CD4-positive, CD25-positive, alpha-beta regulatory T cell (primary cell): ENCODE results near the gene JPT2. TPM values are rescaled to one million over a fixed set of nuclear protein-coding genes. Genes with fewer than 3 reads are reported as not detected.

Source experiments
- ATAC-seq, 2 donors: fragments of 150-1000 bp; cut with Tn5 transposase; one replicate each; pipeline ENCODE4 v1.10.0; 2021; ENCODE audit warnings: low read depth in 2 of 2, moderate number of reproducible peaks in 2 of 2, moderate library complexity in 1 of 2
- DNase-seq, 3 donors: peaks; one replicate each; pipeline versions ENCODE4 v3.0.0 to v3.0.0-alpha.2; 2012 to 2022; ENCODE audit warnings: mixed read lengths in 1 of 3
- H3K27ac ChIP-seq: one replicate; pipeline ENCODE4 v1.7.0; 2013; ENCODE audit warnings: mild to moderate bottlenecking, low read length; ENCODE audit not compliant: insufficient read depth, poor library complexity, severe bottlenecking
- H3K27me3 ChIP-seq: one replicate; pipeline ENCODE4 v1.7.0; 2013; ENCODE audit warnings: low read length; ENCODE audit not compliant: control insufficient read depth, insufficient read depth
- H3K36me3 ChIP-seq: one replicate; pipeline ENCODE4 v1.7.0; 2013; ENCODE audit warnings: mild to moderate bottlenecking, low read length, moderate library complexity; ENCODE audit not compliant: control insufficient read depth, insufficient read depth
- H3K4me1 ChIP-seq: 2 replicates; pipeline ENCODE4 v1.7.0; 2013; ENCODE audit warnings: mild to moderate bottlenecking, low read length; ENCODE audit not compliant: insufficient read depth, control insufficient read depth, poor library complexity, severe bottlenecking
- H3K4me3 ChIP-seq: one replicate; pipeline ENCODE4 v1.7.0; 2013; ENCODE audit warnings: low read depth, mild to moderate bottlenecking, low read length, moderate library complexity
- H3K9me3 ChIP-seq, 2 experiments: 1 replicate in 1 of 2; 2 replicates in 1 of 2; pipeline ENCODE4 v1.7.0; 2013; ENCODE audit warnings: low read length in 2 of 2, mild to moderate bottlenecking in 1 of 2, moderate library complexity in 1 of 2; ENCODE audit not compliant: control insufficient read depth in 2 of 2
- H3K27ac Mint-ChIP-seq, 3 donors: one replicate each; pipeline ENCODE4 v1.8.0; 2020 to 2022; ENCODE audit warnings: mild to moderate bottlenecking in 3 of 3, mixed read lengths in 3 of 3, moderate library complexity in 2 of 3
- H3K27me3 Mint-ChIP-seq: one replicate; pipeline ENCODE4 v1.8.0; 2022; ENCODE audit warnings: mild to moderate bottlenecking, mixed read lengths
- H3K36me3 Mint-ChIP-seq: one replicate; pipeline ENCODE4 v1.8.0; 2020; ENCODE audit warnings: mixed read lengths
- H3K4me1 Mint-ChIP-seq, 4 donors: one replicate each; pipeline ENCODE4 v1.8.0; 2020 to 2022; ENCODE audit warnings: mixed read lengths in 4 of 4, mild to moderate bottlenecking in 1 of 4
- H3K4me3 Mint-ChIP-seq, 4 donors: one replicate each; pipeline ENCODE4 v1.8.0; 2020 to 2022; ENCODE audit warnings: mild to moderate bottlenecking in 4 of 4, mixed read lengths in 4 of 4, moderate library complexity in 3 of 4
- H3K9me3 Mint-ChIP-seq, 7 donors: one replicate each; pipeline ENCODE4 v1.8.0; 2020 to 2022; ENCODE audit warnings: mixed read lengths in 7 of 7, mild to moderate bottlenecking in 3 of 7, moderate library complexity in 2 of 7
- polyA plus RNA-seq, 4 donors: library from polyadenylated mRNA; unstranded; fragments of 300-500 nt; fragmentation: Illumina TruSeq; gene quantifications; one replicate each; pipeline ENCODE4 v1.2.3, GENCODE V29; 2021
- total RNA-seq: library from RNA; stranded (reverse); gene quantifications from one replicate; pipeline ENCODE4 v1.2.3, GENCODE V29; 2022

JPT2 gene
- total and polyA plus RNA-seq, 5 donors from 2014 or later: 9.7 to 13.9 (median 10.5) TPM

DNA sequence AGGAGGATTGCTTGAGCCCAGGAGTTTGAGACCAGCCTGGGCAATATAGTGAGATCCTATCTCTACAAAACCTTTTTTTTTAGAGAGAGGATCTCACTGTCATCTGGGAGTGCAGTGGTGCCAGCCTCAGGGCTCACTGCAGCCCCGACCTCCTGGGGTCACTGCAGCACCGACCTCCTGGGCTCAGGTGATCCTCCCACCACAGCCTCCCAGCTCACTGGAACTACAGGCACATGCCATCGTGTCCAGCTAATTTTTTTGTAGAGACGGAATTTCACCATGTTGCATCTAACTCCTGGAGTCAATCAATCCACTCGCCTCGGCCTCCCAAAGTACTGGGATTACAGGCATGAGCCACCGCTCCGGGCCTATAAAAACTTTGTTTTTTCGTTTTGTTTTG is 43.3 kb downstream of the JPT2 start:
- no peaks in the 10 kb centered on the region for H3K9me3 ChIP-seq
- H3K27ac ChIP-seq: no peak overlapping the region
- no peak for ATAC-seq
- peaks cover 19% of the 10 kb centered on the region for H3K4me1 ChIP-seq
- H3K4me3 Mint-ChIP-seq: no peak overlapping the region
- H3K4me3 ChIP-seq: no peak overlapping the region
- H3K27me3 ChIP-seq: no peaks in the 10 kb centered on the region
- peak overlapping the region in 1 of 3 donors; percentile 7 for H3K27ac Mint-ChIP-seq
- no peak for DNase-seq
- no peaks in the 10 kb centered on the region for H3K27me3 Mint-ChIP-seq
- peaks cover 12 to 43% (median 27%) of the 10 kb centered on the region in 4 donors for H3K4me1 Mint-ChIP-seq
- H3K9me3 Mint-ChIP-seq: no peaks in the 10 kb centered on the region
- peaks cover 9% of the 10 kb centered on the region for H3K36me3 ChIP-seq
- peaks cover 7% of the 10 kb centered on the region for H3K36me3 Mint-ChIP-seq

- Histone ChIP-seq H3K4me1 (peaks cover 19% of the 10 kb centered on the region), H3K9me3 (no peaks in the 10 kb centered on the region), H3K4me3 (no peak overlapping the region), H3K36me3 (peaks cover 26% of the 10 kb centered on the region), H3K27ac (no peak overlapping the region), H3K27me3 (no peaks in the 10 kb centered on the region)
- DNase-seq (peak; percentile 22 to 42 (median 35)), ATAC-seq (no peak)
- H3K27ac Mint-ChIP-seq: peak overlapping the region; percentile 61 to 92 (median 65)
- peak overlapping the region in 3 of 4 donors; percentile 8 to 60 (median 18) for H3K4me3 Mint-ChIP-seq
- H3K36me3 Mint-ChIP-seq: peaks cover 17% of the 10 kb centered on the region
- H3K27me3 Mint-ChIP-seq: no peaks in the 10 kb centered on the region
- H3K4me1 Mint-ChIP-seq: peaks cover 13 to 43% (median 29%) of the 10 kb centered on the region in 4 donors
- H3K9me3 Mint-ChIP-seq: peaks cover 0 to 3% (median 0%) of the 10 kb centered on the region in 7 donors
Measured at GRCh38 chr16:1723450-1724147, 45.5 kb downstream of the JPT2 start.

GRCh38 chr16:1724491-1724890 is 46.4 kb downstream of the JPT2 start:
- peaks cover 13 to 41% (median 25%) of the 10 kb centered on the region in 4 donors for H3K4me1 Mint-ChIP-seq
- peaks cover 33% of the 10 kb centered on the region for H3K36me3 ChIP-seq
- H3K27ac ChIP-seq: no peak overlapping the region
- no peaks in the 10 kb centered on the region for H3K27me3 ChIP-seq
- no peak overlapping the region for H3K4me3 ChIP-seq
- no peaks in the 10 kb centered on the region for H3K27me3 Mint-ChIP-seq
- DNase-seq: no peak
- no peak overlapping the region for H3K4me3 Mint-ChIP-seq
- no peak for ATAC-seq
- no peak overlapping the region for H3K27ac Mint-ChIP-seq
- H3K9me3 Mint-ChIP-seq: peaks cover 0 to 3% (median 0%) of the 10 kb centered on the region in 7 donors
- peaks cover 21% of the 10 kb centered on the region for H3K36me3 Mint-ChIP-seq
- H3K9me3 ChIP-seq: no peaks in the 10 kb centered on the region
- peaks cover 19% of the 10 kb centered on the region for H3K4me1 ChIP-seq

DNA sequence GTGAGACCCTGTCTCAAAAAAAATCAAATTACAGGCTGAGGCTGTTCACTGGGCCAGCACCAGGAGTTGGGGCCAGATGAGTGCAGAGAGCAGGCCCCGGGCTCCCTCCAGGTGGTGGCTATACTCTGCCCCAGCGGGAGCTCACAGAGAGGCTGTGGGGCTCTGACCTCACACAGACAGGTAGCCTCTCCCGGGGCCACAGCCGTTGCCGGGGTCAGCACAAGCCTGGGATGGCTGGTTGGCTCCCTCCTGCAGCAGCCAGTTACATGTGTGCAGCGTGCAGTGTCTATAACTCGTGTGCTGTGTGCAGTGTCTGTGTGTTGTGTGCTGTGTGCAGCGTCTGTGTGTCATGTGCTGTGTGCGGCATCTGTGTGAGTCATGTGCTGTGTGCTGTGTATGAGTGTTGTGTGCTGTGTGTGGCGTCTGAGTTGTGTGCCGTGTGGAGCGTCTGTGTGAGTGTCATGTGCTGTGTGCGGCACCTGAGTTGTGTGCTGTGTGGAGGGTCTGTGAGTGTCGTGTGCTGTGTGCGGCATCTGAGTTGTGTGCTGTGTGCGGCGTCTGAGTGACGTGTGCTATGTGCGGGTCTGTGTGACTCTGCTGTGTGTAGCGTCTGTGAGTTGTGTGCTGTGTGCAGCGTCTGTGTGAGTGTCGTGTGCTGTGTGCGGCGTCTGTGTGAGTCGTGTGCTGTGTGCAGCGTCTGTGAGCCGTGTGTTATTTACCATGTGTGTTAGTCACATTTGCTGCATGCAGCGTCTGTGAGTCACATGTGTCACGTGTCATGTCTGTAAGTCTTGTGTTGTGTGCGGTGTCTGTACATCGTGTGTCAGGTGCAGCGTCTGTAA is 48.8 kb downstream of the JPT2 start:
- ATAC-seq (no peak), DNase-seq (no peak)
- Mint-ChIP-seq H3K4me1 (peaks cover 9 to 24% (median 16%) of the 10 kb centered on the region in 4 donors), H3K36me3 (peaks cover 21% of the 10 kb centered on the region), H3K27ac (peak overlapping the region in 2 of 3 donors; percentile 26 to 53), H3K4me3 (no peak overlapping the region), H3K27me3 (no peaks in the 10 kb centered on the region), H3K9me3 (peaks cover 0 to 3% (median 0%) of the 10 kb centered on the region in 7 donors)
- no peak overlapping the region for H3K27ac ChIP-seq
- peaks cover 13% of the 10 kb centered on the region for H3K4me1 ChIP-seq
- H3K9me3 ChIP-seq: no peaks in the 10 kb centered on the region
- no peak overlapping the region for H3K4me3 ChIP-seq
- no peaks in the 10 kb centered on the region for H3K27me3 ChIP-seq
- peaks cover 42% of the 10 kb centered on the region for H3K36me3 ChIP-seq

- Histone ChIP-seq H3K36me3 (peaks cover 50% of the 10 kb centered on the region), H3K27ac (no peak overlapping the region), H3K27me3 (no peaks in the 10 kb centered on the region), H3K9me3 (no peaks in the 10 kb centered on the region), H3K4me1 (peaks cover 4% of the 10 kb centered on the region), H3K4me3 (no peak overlapping the region)
- peak overlapping the region in 2 of 3 donors; percentile 26 to 53 for H3K27ac Mint-ChIP-seq
- ATAC-seq (no peak), DNase-seq (no peak)
- H3K36me3 Mint-ChIP-seq: peaks cover 21% of the 10 kb centered on the region
- peaks cover 0 to 3% (median 0%) of the 10 kb centered on the region in 7 donors for H3K9me3 Mint-ChIP-seq
- no peaks in the 10 kb centered on the region for H3K27me3 Mint-ChIP-seq
- peaks cover 6 to 13% (median 10%) of the 10 kb centered on the region in 4 donors for H3K4me1 Mint-ChIP-seq
- no peak overlapping the region for H3K4me3 Mint-ChIP-seq
Measured at GRCh38 chr16:1727651-1728624, 49.9 kb downstream of the JPT2 start.

- no peaks in the 10 kb centered on the region for H3K9me3 ChIP-seq
- Mint-ChIP-seq H3K27me3 (no peaks in the 10 kb centered on the region), H3K27ac (no peak overlapping the region), H3K4me3 (no peak overlapping the region), H3K9me3 (peaks cover 0 to 3% (median 0%) of the 10 kb centered on the region in 7 donors), H3K36me3 (peaks cover 18% of the 10 kb centered on the region), H3K4me1 (peaks cover 0 to 6% (median 3%) of the 10 kb centered on the region in 4 donors)
- ATAC-seq (no peak), DNase-seq (no peak)
- H3K27ac ChIP-seq: no peak overlapping the region
- H3K36me3 ChIP-seq: peaks cover 55% of the 10 kb centered on the region
- no peaks in the 10 kb centered on the region for H3K4me1 ChIP-seq
- H3K4me3 ChIP-seq: no peak overlapping the region
- H3K27me3 ChIP-seq: no peaks in the 10 kb centered on the region
Measured at GRCh38 chr16:1729026-1729425, 50.9 kb downstream of the JPT2 start.

DNA sequence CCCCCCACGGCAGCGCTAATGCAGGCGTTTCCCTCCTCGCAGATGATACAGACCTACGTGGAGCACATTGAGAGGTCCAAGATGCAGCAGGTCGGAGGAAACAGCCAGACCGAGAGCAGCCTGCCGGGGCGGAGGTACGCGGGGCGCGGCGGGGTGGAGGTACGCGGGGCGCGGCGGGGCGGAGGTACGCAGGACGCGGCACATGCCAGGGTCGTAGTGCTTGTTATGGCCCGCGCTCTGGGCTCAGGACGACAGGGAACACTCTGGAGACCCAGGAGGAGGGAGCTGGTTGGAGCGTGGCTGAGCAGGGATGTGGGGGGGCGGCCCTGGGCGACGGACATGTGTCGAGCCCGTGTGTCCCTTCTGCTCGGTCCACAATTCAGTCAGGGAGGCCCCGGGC is 51.4 kb downstream of the JPT2 start:
- H3K27ac Mint-ChIP-seq: no peak overlapping the region
- H3K4me1 Mint-ChIP-seq: peaks cover 0 to 6% (median 3%) of the 10 kb centered on the region in 4 donors
- DNase-seq: no peak
- H3K36me3 Mint-ChIP-seq: peaks cover 18% of the 10 kb centered on the region
- no peaks in the 10 kb centered on the region for H3K9me3 ChIP-seq
- H3K4me1 ChIP-seq: no peaks in the 10 kb centered on the region
- H3K27me3 Mint-ChIP-seq: no peaks in the 10 kb centered on the region
- H3K27ac ChIP-seq: no peak overlapping the region
- H3K4me3 ChIP-seq: no peak overlapping the region
- peaks cover 59% of the 10 kb centered on the region for H3K36me3 ChIP-seq
- no peaks in the 10 kb centered on the region for H3K27me3 ChIP-seq
- H3K4me3 Mint-ChIP-seq: no peak overlapping the region
- ATAC-seq: no peak
- H3K9me3 Mint-ChIP-seq: peaks cover 0 to 3% (median 0%) of the 10 kb centered on the region in 7 donors
